ENCODE measurements around the gene KRT72.

Gene KRT72

GRCh38 chr12:52615912-52616311 is 14.6 kb upstream of the KRT72 start:
- no peak overlapping the region for H3K27ac ChIP-seq (ENCODE audit: extremely low read depth, low read depth, low read length)
- no peak overlapping the region for H3K4me3 ChIP-seq (ENCODE audit: low read depth, low read length)
- TF ChIP-seq KLF10 (tag by site-specific recombination; IDR thresholded peaks at IDR 0.05) (no peak), ZFHX2 (tag by site-specific recombination; conservative IDR thresholded peaks at IDR 0.05) (no peak), ZBTB6 (tag by site-specific recombination; IDR thresholded peaks at IDR 0.05) (no peak), ZNF146 (tag by site-specific recombination; IDR thresholded peaks at IDR 0.05) (no peak), ZNF544 (tag by site-specific recombination; IDR thresholded peaks at IDR 0.05) (no peak), SCRT1 (tag by site-specific recombination; IDR thresholded peaks at IDR 0.05; ENCODE audit: borderline replicate concordance) (no peak), ZNF792 (tag by site-specific recombination; IDR thresholded peaks at IDR 0.05) (no peak), ZNF416 (tag by site-specific recombination; IDR thresholded peaks at IDR 0.05) (no peak), GLI2 (tag by site-specific recombination; IDR thresholded peaks at IDR 0.05; ENCODE audit: borderline replicate concordance, low read depth) (no peak), ZNF266 (tag by site-specific recombination; IDR thresholded peaks at IDR 0.05; ENCODE audit: low read depth) (no peak)
- ChIA-PET CTCF (interaction anchor here (0.6 kb wide), 1 partner anchor 364 kb away, joined by 3 read pairs; no protein-coding TSS in a partner anchor), POLR2A (no interaction called here)
- H3K36me3 ChIP-seq (ENCODE audit: control insufficient read depth in 2 of 2, insufficient read depth in 1 of 2, low read length in 2 of 2): no peaks in the 10 kb centered on the region
- no peaks in the 10 kb centered on the region for H3K4me1 ChIP-seq (ENCODE audit: control insufficient read depth, insufficient read depth, low read length)
- no peaks in the 10 kb centered on the region for H3K9me3 ChIP-seq (ENCODE audit: control insufficient read depth, insufficient read depth, low read depth, low read length)

GRCh38 chr12:52615208-52615868 is 14.1 kb upstream of the KRT72 start:
- POLR2A ChIA-PET: no interaction called here

More at GRCh38 chr12:52615208-52615868, 14.1 kb upstream of the KRT72 start:
- Histone ChIP-seq H3K4me1 (ENCODE audit: control insufficient read depth, insufficient read depth, low read length) (no peaks in the 10 kb centered on the region), H3K4me3 (ENCODE audit: low read depth, low read length) (no peak overlapping the region), H3K36me3 (ENCODE audit: control insufficient read depth in 2 of 2, insufficient read depth in 1 of 2, low read length in 2 of 2) (no peaks in the 10 kb centered on the region), H3K9me3 (ENCODE audit: control insufficient read depth, insufficient read depth, low read depth, low read length) (no peaks in the 10 kb centered on the region), H3K27ac (ENCODE audit: extremely low read depth, low read depth, low read length) (no peak overlapping the region)
- CTCF ChIA-PET: no interaction called here
- TF ChIP-seq, protein P1, sequence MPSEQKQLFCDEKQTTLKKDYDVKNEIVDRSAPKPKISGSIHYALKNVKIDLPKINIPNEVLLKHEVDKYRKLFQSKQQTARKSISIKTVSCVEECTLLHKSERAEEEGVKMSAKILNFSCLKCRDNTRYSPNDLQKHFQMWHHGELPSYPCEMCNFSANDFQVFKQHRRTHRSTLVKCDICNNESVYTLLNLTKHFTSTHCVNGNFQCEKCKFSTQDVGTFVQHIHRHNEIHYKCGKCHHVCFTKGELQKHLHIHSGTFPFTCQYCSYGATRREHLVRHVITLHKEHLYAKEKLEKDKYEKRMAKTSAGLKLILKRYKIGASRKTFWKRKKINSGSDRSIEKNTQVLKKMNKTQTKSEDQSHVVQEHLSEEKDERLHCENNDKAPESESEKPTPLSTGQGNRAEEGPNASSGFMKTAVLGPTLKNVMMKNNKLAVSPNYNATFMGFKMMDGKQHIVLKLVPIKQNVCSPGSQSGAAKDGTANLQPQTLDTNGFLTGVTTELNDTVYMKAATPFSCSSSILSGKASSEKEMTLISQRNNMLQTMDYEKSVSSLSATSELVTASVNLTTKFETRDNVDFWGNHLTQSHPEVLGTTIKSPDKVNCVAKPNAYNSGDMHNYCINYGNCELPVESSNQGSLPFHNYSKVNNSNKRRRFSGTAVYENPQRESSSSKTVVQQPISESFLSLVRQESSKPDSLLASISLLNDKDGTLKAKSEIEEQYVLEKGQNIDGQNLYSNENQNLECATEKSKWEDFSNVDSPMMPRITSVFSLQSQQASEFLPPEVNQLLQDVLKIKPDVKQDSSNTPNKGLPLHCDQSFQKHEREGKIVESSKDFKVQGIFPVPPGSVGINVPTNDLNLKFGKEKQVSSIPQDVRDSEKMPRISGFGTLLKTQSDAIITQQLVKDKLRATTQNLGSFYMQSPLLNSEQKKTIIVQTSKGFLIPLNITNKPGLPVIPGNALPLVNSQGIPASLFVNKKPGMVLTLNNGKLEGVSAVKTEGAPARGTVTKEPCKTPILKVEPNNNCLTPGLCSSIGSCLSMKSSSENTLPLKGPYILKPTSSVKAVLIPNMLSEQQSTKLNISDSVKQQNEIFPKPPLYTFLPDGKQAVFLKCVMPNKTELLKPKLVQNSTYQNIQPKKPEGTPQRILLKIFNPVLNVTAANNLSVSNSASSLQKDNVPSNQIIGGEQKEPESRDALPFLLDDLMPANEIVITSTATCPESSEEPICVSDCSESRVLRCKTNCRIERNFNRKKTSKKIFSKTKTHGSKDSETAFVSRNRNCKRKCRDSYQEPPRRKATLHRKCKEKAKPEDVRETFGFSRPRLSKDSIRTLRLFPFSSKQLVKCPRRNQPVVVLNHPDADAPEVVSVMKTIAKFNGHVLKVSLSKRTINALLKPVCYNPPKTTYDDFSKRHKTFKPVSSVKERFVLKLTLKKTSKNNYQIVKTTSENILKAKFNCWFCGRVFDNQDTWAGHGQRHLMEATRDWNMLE (tag by site-specific recombination; conservative IDR thresholded peaks at IDR 0.05; ENCODE audit: low read depth): no peak
- TF ChIP-seq ZNF398 (tag by site-specific recombination; IDR thresholded peaks at IDR 0.05) (no peak), EGR2 (tag by site-specific recombination; IDR thresholded peaks at IDR 0.05; ENCODE audit: low read depth) (peak; percentile 75), ZNF214 (tag by site-specific recombination; IDR thresholded peaks at IDR 0.05; ENCODE audit: borderline replicate concordance) (no peak), ZFHX2 (tag by site-specific recombination; conservative IDR thresholded peaks at IDR 0.05) (peak; percentile 52)

All from HEK293 (cell line).